DOHH2 (cell line): ENCODE measurements around the gene MYH7B.

Experiments used
- H3F3A ChIP-seq: fragments of 200-600 bp; sonication (generic), shearing (Covaris generic); 2 replicates; pipeline ENCODE4 v1.6.0; 2016; ENCODE audit warnings: antibody characterized with exemption, mild to moderate bottlenecking; ENCODE audit not compliant: control insufficient read depth, insufficient read depth
- H3K27ac ChIP-seq: fragments of 200-600 bp; sonication (generic); 2 replicates; pipeline ENCODE4 v1.5.1; 2014; ENCODE audit warnings: low read depth, mild to moderate bottlenecking, low read length, moderate library complexity
- H3K27me3 ChIP-seq: fragments of 200-600 bp; sonication (generic); 2 replicates; pipeline ENCODE4 v1.6.1; 2014; ENCODE audit warnings: mild to moderate bottlenecking, low read length, mixed read lengths; ENCODE audit not compliant: control insufficient read depth
- H3K36me3 ChIP-seq: fragments of 200-600 bp; sonication (generic); 2 replicates; pipeline ENCODE4 v1.6.1; 2014; ENCODE audit warnings: mild to moderate bottlenecking, low read length, moderate library complexity, mixed read lengths; ENCODE audit not compliant: control insufficient read depth
- H3K4me1 ChIP-seq: fragments of 200-600 bp; sonication (generic); 2 replicates; pipeline ENCODE4 v1.6.1; 2014; ENCODE audit warnings: mild to moderate bottlenecking, low read length, mixed read lengths; ENCODE audit not compliant: control insufficient read depth
- H3K4me2 ChIP-seq: fragments of 200-600 bp; sonication (generic); 2 replicates; pipeline ENCODE4 v1.6.0; 2014; ENCODE audit warnings: mild to moderate bottlenecking, low read length, moderate library complexity
- H3K4me3 ChIP-seq: fragments of 200-600 bp; sonication (generic); 2 replicates; pipeline ENCODE4 v1.5.1; 2014; ENCODE audit warnings: mild to moderate bottlenecking, low read length, mixed read lengths
- H3K79me2 ChIP-seq: fragments of 200-600 bp; sonication (generic); 2 replicates; pipeline ENCODE4 v1.6.1; 2014; ENCODE audit warnings: mild to moderate bottlenecking, low read length, mixed read lengths; ENCODE audit not compliant: control insufficient read depth
- H3K9me2 ChIP-seq: fragments of 200-600 bp; sonication (generic); replicated peaks from 2 replicates; pipeline ENCODE4 v1.6.1; 2014; ENCODE audit warnings: mild to moderate bottlenecking, low read length, mixed read lengths; ENCODE audit not compliant: control insufficient read depth
- H3K9me3 ChIP-seq: fragments of 200-600 bp; sonication (generic); 2 replicates; pipeline ENCODE4 v1.6.1; 2014; ENCODE audit warnings: antibody characterized with exemption, low read length, mixed read lengths; ENCODE audit not compliant: control insufficient read depth, insufficient read depth
- H4K20me1 ChIP-seq: fragments of 200-600 bp; sonication (generic); 2 replicates; pipeline ENCODE4 v1.6.0; 2014; ENCODE audit warnings: low read depth, mild to moderate bottlenecking, antibody characterized with exemption, low read length, moderate library complexity; ENCODE audit not compliant: control insufficient read depth, insufficient read depth
- EZH2phosphoT487 ChIP-seq: fragments of 200-600 bp; sonication (generic); IDR thresholded peaks from 2 replicates; pipeline ENCODE4 v1.6.1; 2017; ENCODE audit warnings: borderline replicate concordance, mild to moderate bottlenecking, antibody characterized with exemption, low read length, moderate library complexity, mixed read lengths
- TF ChIP-seq, protein P1 (sequence below): fragments of 200-600 bp; sonication (generic); IDR thresholded peaks from one replicate; pipeline ENCODE4 v1.5.1; 2014; ENCODE audit warnings: antibody characterized with exemption, mild to moderate bottlenecking, low read depth, low read length; ENCODE audit not compliant: poor library complexity, severe bottlenecking

The MYH7B gene

DNA sequence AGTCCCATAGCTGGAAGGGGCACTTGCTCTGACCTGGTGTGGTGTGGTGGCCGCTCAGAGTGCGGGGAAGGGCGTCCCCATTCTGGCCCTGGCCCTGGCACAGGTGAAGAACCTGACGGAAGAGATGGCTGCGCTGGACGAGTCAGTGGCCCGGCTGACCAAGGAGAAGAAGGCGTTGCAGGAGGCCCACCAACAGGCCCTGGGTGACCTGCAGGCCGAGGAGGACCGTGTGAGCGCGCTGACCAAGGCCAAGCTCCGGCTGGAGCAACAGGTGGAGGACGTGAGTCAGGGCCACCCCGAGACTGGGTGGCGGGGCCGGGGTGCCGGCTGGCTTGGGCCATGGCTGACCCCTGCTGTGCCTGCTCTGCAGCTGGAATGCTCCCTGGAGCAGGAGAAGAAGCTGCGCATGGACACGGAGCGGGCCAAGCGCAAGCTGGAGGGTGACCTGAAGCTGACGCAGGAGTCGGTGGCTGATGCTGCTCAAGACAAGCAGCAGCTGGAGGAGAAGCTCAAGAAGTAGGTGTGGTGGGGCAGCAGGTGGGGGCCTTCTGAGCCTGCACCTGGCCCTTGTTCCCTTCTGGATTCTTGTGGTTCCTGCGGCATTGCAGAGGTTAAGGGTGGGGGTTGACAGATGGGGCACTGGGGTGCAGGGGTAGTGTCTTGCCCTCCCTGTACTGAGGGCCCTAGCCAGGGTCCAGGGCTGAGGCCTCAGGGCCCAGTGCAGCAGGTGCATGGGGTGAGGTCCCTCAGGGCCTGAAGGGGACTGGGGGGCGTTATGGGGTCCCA is 40.8 kb downstream of the MYH7B start:
- Histone ChIP-seq H3K79me2 (no peaks in the 10 kb centered on the region), H3K9me3 (no peaks in the 10 kb centered on the region), H4K20me1 (no peaks in the 10 kb centered on the region), H3K4me2 (no peak overlapping the region), H3K27ac (no peak overlapping the region), H3F3A (no peaks in the 10 kb centered on the region), H3K9me2 (no peaks in the 10 kb centered on the region), H3K4me1 (no peaks in the 10 kb centered on the region), H3K27me3 (no peaks in the 10 kb centered on the region), H3K4me3 (no peak overlapping the region), H3K36me3 (peaks cover 22% of the 10 kb centered on the region)
- no peak for TF ChIP-seq EZH2phosphoT487
- TF ChIP-seq, protein P1, sequence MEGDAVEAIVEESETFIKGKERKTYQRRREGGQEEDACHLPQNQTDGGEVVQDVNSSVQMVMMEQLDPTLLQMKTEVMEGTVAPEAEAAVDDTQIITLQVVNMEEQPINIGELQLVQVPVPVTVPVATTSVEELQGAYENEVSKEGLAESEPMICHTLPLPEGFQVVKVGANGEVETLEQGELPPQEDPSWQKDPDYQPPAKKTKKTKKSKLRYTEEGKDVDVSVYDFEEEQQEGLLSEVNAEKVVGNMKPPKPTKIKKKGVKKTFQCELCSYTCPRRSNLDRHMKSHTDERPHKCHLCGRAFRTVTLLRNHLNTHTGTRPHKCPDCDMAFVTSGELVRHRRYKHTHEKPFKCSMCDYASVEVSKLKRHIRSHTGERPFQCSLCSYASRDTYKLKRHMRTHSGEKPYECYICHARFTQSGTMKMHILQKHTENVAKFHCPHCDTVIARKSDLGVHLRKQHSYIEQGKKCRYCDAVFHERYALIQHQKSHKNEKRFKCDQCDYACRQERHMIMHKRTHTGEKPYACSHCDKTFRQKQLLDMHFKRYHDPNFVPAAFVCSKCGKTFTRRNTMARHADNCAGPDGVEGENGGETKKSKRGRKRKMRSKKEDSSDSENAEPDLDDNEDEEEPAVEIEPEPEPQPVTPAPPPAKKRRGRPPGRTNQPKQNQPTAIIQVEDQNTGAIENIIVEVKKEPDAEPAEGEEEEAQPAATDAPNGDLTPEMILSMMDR = no peak

DNA sequence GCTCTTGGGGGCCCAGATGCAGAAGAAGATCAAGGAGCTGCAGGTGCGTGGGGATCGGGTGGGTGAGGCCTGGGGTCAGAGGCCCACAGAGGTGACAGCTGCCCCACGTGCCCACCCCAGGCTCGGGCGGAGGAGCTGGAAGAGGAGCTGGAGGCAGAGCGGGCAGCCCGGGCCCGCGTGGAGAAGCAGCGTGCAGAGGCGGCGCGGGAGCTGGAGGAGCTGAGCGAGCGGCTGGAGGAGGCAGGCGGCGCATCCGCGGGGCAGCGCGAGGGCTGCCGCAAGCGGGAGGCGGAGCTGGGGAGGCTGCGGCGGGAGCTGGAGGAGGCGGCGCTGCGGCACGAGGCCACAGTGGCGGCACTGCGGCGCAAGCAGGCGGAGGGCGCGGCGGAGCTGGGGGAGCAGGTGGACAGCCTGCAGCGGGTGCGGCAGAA is 41.5 kb downstream of the MYH7B start:
- Histone ChIP-seq H4K20me1 (no peaks in the 10 kb centered on the region), H3K36me3 (peaks cover 29% of the 10 kb centered on the region), H3K4me3 (no peak overlapping the region), H3K4me2 (no peak overlapping the region), H3F3A (no peaks in the 10 kb centered on the region), H3K9me2 (no peaks in the 10 kb centered on the region), H3K79me2 (no peaks in the 10 kb centered on the region), H3K9me3 (no peaks in the 10 kb centered on the region), H3K4me1 (no peaks in the 10 kb centered on the region), H3K27ac (no peak overlapping the region), H3K27me3 (no peaks in the 10 kb centered on the region)
- no peak for TF ChIP-seq EZH2phosphoT487
- TF ChIP-seq, protein P1 = no peak

DNA sequence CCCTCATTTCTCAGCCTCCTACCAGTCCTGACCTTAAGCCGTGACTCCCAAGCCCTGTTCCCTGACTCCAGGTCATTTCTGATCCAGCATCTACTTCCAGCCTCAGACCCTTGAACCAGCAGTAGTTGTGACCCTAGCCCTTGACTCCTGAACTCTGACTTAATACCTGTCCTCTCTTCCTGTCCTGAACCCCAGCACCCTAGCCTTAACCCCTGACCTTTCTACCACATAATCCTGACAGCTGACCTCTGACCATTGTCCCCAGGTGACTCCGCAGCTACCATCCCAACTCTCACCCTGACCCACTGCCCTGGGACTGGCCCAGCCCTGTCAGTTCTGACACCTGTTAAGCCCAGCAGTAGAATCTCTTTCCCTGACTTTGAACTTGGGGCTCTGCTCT is 42.1 kb downstream of the MYH7B start:
- no peak overlapping the region for H3K4me2 ChIP-seq
- H3K4me1 ChIP-seq = no peaks in the 10 kb centered on the region
- H3K9me3 ChIP-seq = no peaks in the 10 kb centered on the region
- TF ChIP-seq EZH2phosphoT487 = no peak
- TF ChIP-seq, protein P1 = no peak
- no peak overlapping the region for H3K4me3 ChIP-seq
- H3F3A ChIP-seq = no peaks in the 10 kb centered on the region
- H3K27me3 ChIP-seq = no peaks in the 10 kb centered on the region
- no peaks in the 10 kb centered on the region for H4K20me1 ChIP-seq
- no peaks in the 10 kb centered on the region for H3K79me2 ChIP-seq
- H3K36me3 ChIP-seq = peaks cover 35% of the 10 kb centered on the region
- H3K27ac ChIP-seq = no peak overlapping the region
- no peaks in the 10 kb centered on the region for H3K9me2 ChIP-seq
